Activated CD8-positive, alpha-beta T cell treated with anti-CD3 and anti-CD28 coated beads for 36 hours (primary cell): ENCODE results near the gene KIRREL3. TPM values are rescaled to one million over a fixed set of nuclear protein-coding genes. Genes with fewer than 3 reads are reported as not detected.

Experiments used
- ATAC-seq: fragments of 200-7000 bp; cut with Tn5 transposase; one replicate; pipeline ENCODE4 v1.10.0; 2021; ENCODE audit warnings: mild to moderate bottlenecking, moderate library complexity
- CTCF ChIA-PET: fragments of 350-600 bp; sonication (Branson Sonifier 250); formaldehyde crosslinking; loops from one replicate; lab custom pipeline; 2021; ENCODE audit warnings: antibody characterized with exemption; lab: Charles Lee
- POLR2A ChIA-PET: fragments of 350-600 bp; sonication (Branson Sonifier 250); formaldehyde crosslinking; loops from one replicate; lab custom pipeline; 2021; ENCODE audit warnings: antibody characterized with exemption; lab: Charles Lee
- DNase-seq: peaks from one replicate; pipeline ENCODE4 v3.0.0-alpha.2; 2020
- H3K27ac Mint-ChIP-seq: one replicate; pipeline ENCODE4 v1.8.0; 2021; ENCODE audit warnings: mild to moderate bottlenecking, mixed read lengths
- H3K27me3 Mint-ChIP-seq: one replicate; pipeline ENCODE4 v1.8.0; 2021; ENCODE audit warnings: mixed read lengths
- H3K36me3 Mint-ChIP-seq: one replicate; pipeline ENCODE4 v1.8.0; 2021; ENCODE audit warnings: low read depth, mixed read lengths
- H3K4me1 Mint-ChIP-seq: one replicate; pipeline ENCODE4 v1.8.0; 2021; ENCODE audit warnings: low read depth, mixed read lengths
- H3K4me3 Mint-ChIP-seq: one replicate; pipeline ENCODE4 v1.8.0; 2021; ENCODE audit warnings: mild to moderate bottlenecking, moderate library complexity, mixed read lengths
- H3K9me3 Mint-ChIP-seq: one replicate; pipeline ENCODE4 v1.8.0; 2021; ENCODE audit warnings: mixed read lengths
- CTCF ChIP-seq: fragments of 200-600 bp; IDR thresholded peaks from one replicate; pipeline ENCODE4 v1.8.0; 2022; ENCODE audit warnings: antibody characterized with exemption, mild to moderate bottlenecking
- intact Hi-C: fragments of 100-400 bp; cut with micrococcal nuclease; formaldehyde crosslinking; loops from one replicate; pipeline ENCODE4 v1.10.0; 2022
- total RNA-seq, 2 experiments: library from RNA; stranded (reverse); gene quantifications; one replicate each; pipeline ENCODE4 v1.2.3, GENCODE V29; 2021

KIRREL3 gene
- total RNA-seq, 2 experiments from 2014 or later = not detected

- H3K27ac Mint-ChIP-seq = no peak overlapping the region
- ATAC-seq (no peak), DNase-seq (no peak)
- TF ChIP-seq CTCF = no peak
- peaks cover 8% of the 10 kb centered on the region for H3K27me3 Mint-ChIP-seq
- intact Hi-C loops = no loop called here
- ChIA-PET CTCF (no interaction called here), POLR2A (no interaction called here)
- no peaks in the 10 kb centered on the region for H3K4me1 Mint-ChIP-seq
- no peaks in the 10 kb centered on the region for H3K36me3 Mint-ChIP-seq
- H3K4me3 Mint-ChIP-seq = no peak overlapping the region
- H3K9me3 Mint-ChIP-seq = peaks cover 2% of the 10 kb centered on the region
These were observed 489.0 kb downstream of the KIRREL3 start for GRCh38 chr11:126511475-126512115.

- DNase-seq (no peak), ATAC-seq (no peak)
- no peak for TF ChIP-seq CTCF
- H3K9me3 Mint-ChIP-seq = peaks cover 2% of the 10 kb centered on the region
- H3K27me3 Mint-ChIP-seq = peaks cover 8% of the 10 kb centered on the region
- no peak overlapping the region for H3K27ac Mint-ChIP-seq
- POLR2A ChIA-PET = no interaction called here
- CTCF ChIA-PET = interaction anchor here (1.4 kb wide), 1 partner anchor 70 kb away, joined by 3 read pairs; no protein-coding TSS in a partner anchor
- H3K36me3 Mint-ChIP-seq = no peaks in the 10 kb centered on the region
- intact Hi-C loops = no loop called here
- H3K4me3 Mint-ChIP-seq = no peak overlapping the region
- H3K4me1 Mint-ChIP-seq = no peaks in the 10 kb centered on the region
These were observed 489.8 kb downstream of the KIRREL3 start for GRCh38 chr11:126510621-126511370.

GRCh38 chr11:126507646-126508045 is 492.9 kb downstream of the KIRREL3 start:
- intact Hi-C loops = no loop called here
- DNase-seq (no peak), ATAC-seq (no peak)
- H3K4me1 Mint-ChIP-seq = no peaks in the 10 kb centered on the region
- peaks cover 15% of the 10 kb centered on the region for H3K27me3 Mint-ChIP-seq
- H3K9me3 Mint-ChIP-seq = peaks cover 6% of the 10 kb centered on the region
- H3K36me3 Mint-ChIP-seq = no peaks in the 10 kb centered on the region
- CTCF ChIA-PET = no interaction called here
- POLR2A ChIA-PET = no interaction called here
- no peak for TF ChIP-seq CTCF
- no peak overlapping the region for H3K4me3 Mint-ChIP-seq
- H3K27ac Mint-ChIP-seq = no peak overlapping the region

- no peaks in the 10 kb centered on the region for H3K4me1 Mint-ChIP-seq
- no peak for ATAC-seq
These were observed 493.8 kb downstream of the KIRREL3 start for GRCh38 chr11:126506789-126507188.

More at GRCh38 chr11:126506789-126507188, 493.8 kb downstream of the KIRREL3 start:
- POLR2A ChIA-PET = no interaction called here
- DNase-seq = no peak
- Mint-ChIP-seq H3K4me3 (no peak overlapping the region), H3K27ac (no peak overlapping the region), H3K36me3 (no peaks in the 10 kb centered on the region), H3K9me3 (peaks cover 6% of the 10 kb centered on the region), H3K27me3 (peaks cover 19% of the 10 kb centered on the region)
- CTCF ChIA-PET = no interaction called here
- TF ChIP-seq CTCF = no peak
- intact Hi-C loops = no loop called here
